Measurements from ENCODE around the gene YJU2.

Gene YJU2

GRCh38 chr19:4264812-4265211 is 17.9 kb downstream of the YJU2 start:
- WGBS (ENCODE audit: extremely low coverage, insufficient coverage, insufficient read length): no CpG with 5 or more reads among the region's 4 CpGs
- Histone ChIP-seq H2BK120ac (ENCODE audit: insufficient read depth, low read length, poor library complexity) (no peak overlapping the region), H3K9me3 (ENCODE audit: insufficient read depth, low read depth, low read length) (peaks cover 1% of the 10 kb centered on the region), H3K18ac (ENCODE audit: low read length) (no peak overlapping the region), H3K27ac (ENCODE audit: low read depth, low read length) (no peak overlapping the region), H3K27me3 (ENCODE audit: insufficient read depth, low read length) (no peaks in the 10 kb centered on the region), H3K9ac (ENCODE audit: low read length) (no peak overlapping the region), H3K4ac (ENCODE audit: low read depth, low read length) (no peak overlapping the region), H3K4me1 (ENCODE audit: control insufficient read depth in 1 of 2, insufficient read depth in 2 of 2, low read length in 2 of 2) (no peaks in the 10 kb centered on the region), H3K14ac (ENCODE audit: low read length) (no peak overlapping the region), H3K23ac (ENCODE audit: low read length) (no peak overlapping the region), H3K79me2 (ENCODE audit: control insufficient read depth, insufficient read depth, low read length, poor library complexity) (no peaks in the 10 kb centered on the region), H3K79me1 (ENCODE audit: low read length) (no peaks in the 10 kb centered on the region), H2AK5ac (ENCODE audit: low read length) (no peak overlapping the region), H3K36me3 (ENCODE audit: control insufficient read depth in 1 of 2, insufficient read depth in 2 of 2, low read length in 2 of 2) (peaks cover 20 to 24% of the 10 kb centered on the region in 2 experiments), H4K8ac (ENCODE audit: low read depth, low read length) (no peak overlapping the region), H2BK12ac (ENCODE audit: low read length) (no peak overlapping the region), H3K4me3 (ENCODE audit: low read depth, low read length) (no peak overlapping the region), H2AFZ (ENCODE audit: insufficient read depth, low read length, poor library complexity) (no peak overlapping the region), H4K12ac (ENCODE audit: low read depth, low read length) (no peak overlapping the region), H2BK5ac (ENCODE audit: low read depth, low read length, poor library complexity) (no peak overlapping the region), H4K91ac (ENCODE audit: low read depth, low read length) (no peak overlapping the region), H3K4me2 (ENCODE audit: low read length) (no peak overlapping the region)
- DNase-seq: no peak

GRCh38 chr19:4266253-4267000 is 19.5 kb downstream of the YJU2 start:
- H4K8ac ChIP-seq (ENCODE audit: low read depth, low read length): no peak overlapping the region
- no peak for DNase-seq

GRCh38 chr19:4267101-4267900 is 20.4 kb downstream of the YJU2 start:
- no peak overlapping the region for H2AFZ ChIP-seq (ENCODE audit: insufficient read depth, low read length, poor library complexity)
- H2BK12ac ChIP-seq (ENCODE audit: low read length): no peak overlapping the region
- no peak overlapping the region for H3K9ac ChIP-seq (ENCODE audit: low read length)
- H3K36me3 ChIP-seq (ENCODE audit: control insufficient read depth in 1 of 2, insufficient read depth in 2 of 2, low read length in 2 of 2): peaks cover 17 to 21% of the 10 kb centered on the region in 2 experiments
- WGBS (ENCODE audit: extremely low coverage, insufficient coverage, insufficient read length): no CpG with 5 or more reads among the region's 21 CpGs
- H3K4me3 ChIP-seq (ENCODE audit: low read depth, low read length): no peak overlapping the region
- no peak overlapping the region for H3K4ac ChIP-seq (ENCODE audit: low read depth, low read length)
- DNase-seq: peak; percentile 66 to 82
- H3K14ac ChIP-seq (ENCODE audit: low read length): no peak overlapping the region
- H3K79me1 ChIP-seq (ENCODE audit: low read length): no peaks in the 10 kb centered on the region
- no peaks in the 10 kb centered on the region for H3K79me2 ChIP-seq (ENCODE audit: control insufficient read depth, insufficient read depth, low read length, poor library complexity)
- no peaks in the 10 kb centered on the region for H3K4me1 ChIP-seq (ENCODE audit: control insufficient read depth in 1 of 2, insufficient read depth in 2 of 2, low read length in 2 of 2)
- H3K27ac ChIP-seq (ENCODE audit: low read depth, low read length): no peak overlapping the region
- H3K18ac ChIP-seq (ENCODE audit: low read length): no peak overlapping the region
- no peak overlapping the region for H4K91ac ChIP-seq (ENCODE audit: low read depth, low read length)
- no peak overlapping the region for H3K4me2 ChIP-seq (ENCODE audit: low read length)
- no peak overlapping the region for H3K23ac ChIP-seq (ENCODE audit: low read length)
- H2AK5ac ChIP-seq (ENCODE audit: low read length): no peak overlapping the region
- no peak overlapping the region for H4K8ac ChIP-seq (ENCODE audit: low read depth, low read length)
- no peak overlapping the region for H4K12ac ChIP-seq (ENCODE audit: low read depth, low read length)
- no peak overlapping the region for H2BK120ac ChIP-seq (ENCODE audit: insufficient read depth, low read length, poor library complexity)
- H2BK5ac ChIP-seq (ENCODE audit: low read depth, low read length, poor library complexity): no peak overlapping the region
- H3K27me3 ChIP-seq (ENCODE audit: insufficient read depth, low read length): no peaks in the 10 kb centered on the region
- H3K9me3 ChIP-seq (ENCODE audit: insufficient read depth, low read depth, low read length): peaks cover 1% of the 10 kb centered on the region

More at GRCh38 chr19:4266253-4267000, 19.5 kb downstream of the YJU2 start:
- no peaks in the 10 kb centered on the region for H3K79me1 ChIP-seq (ENCODE audit: low read length)
- no peak overlapping the region for H3K14ac ChIP-seq (ENCODE audit: low read length)
- H2BK120ac ChIP-seq (ENCODE audit: insufficient read depth, low read length, poor library complexity): no peak overlapping the region
- no peak overlapping the region for H4K12ac ChIP-seq (ENCODE audit: low read depth, low read length)
- no peak overlapping the region for H2AFZ ChIP-seq (ENCODE audit: insufficient read depth, low read length, poor library complexity)
- H3K4ac ChIP-seq (ENCODE audit: low read depth, low read length): no peak overlapping the region
- H3K4me2 ChIP-seq (ENCODE audit: low read length): no peak overlapping the region
- H2BK5ac ChIP-seq (ENCODE audit: low read depth, low read length, poor library complexity): no peak overlapping the region
- no peak overlapping the region for H3K18ac ChIP-seq (ENCODE audit: low read length)
- no peak overlapping the region for H4K91ac ChIP-seq (ENCODE audit: low read depth, low read length)
- H3K79me2 ChIP-seq (ENCODE audit: control insufficient read depth, insufficient read depth, low read length, poor library complexity): no peaks in the 10 kb centered on the region
- no peaks in the 10 kb centered on the region for H3K4me1 ChIP-seq (ENCODE audit: control insufficient read depth in 1 of 2, insufficient read depth in 2 of 2, low read length in 2 of 2)
- no peak overlapping the region for H3K27ac ChIP-seq (ENCODE audit: low read depth, low read length)
- H3K9me3 ChIP-seq (ENCODE audit: insufficient read depth, low read depth, low read length): peaks cover 1% of the 10 kb centered on the region
- no peak overlapping the region for H3K9ac ChIP-seq (ENCODE audit: low read length)
- no peak overlapping the region for H2AK5ac ChIP-seq (ENCODE audit: low read length)
- no peak overlapping the region for H3K23ac ChIP-seq (ENCODE audit: low read length)
- H2BK12ac ChIP-seq (ENCODE audit: low read length): no peak overlapping the region
- H3K4me3 ChIP-seq (ENCODE audit: low read depth, low read length): peak overlapping the region; percentile 13
- WGBS (ENCODE audit: extremely low coverage, insufficient coverage, insufficient read length): no CpG with 5 or more reads among the region's 18 CpGs
- H3K27me3 ChIP-seq (ENCODE audit: insufficient read depth, low read length): no peaks in the 10 kb centered on the region
- peaks cover 15 to 23% of the 10 kb centered on the region in 2 experiments for H3K36me3 ChIP-seq (ENCODE audit: control insufficient read depth in 1 of 2, insufficient read depth in 2 of 2, low read length in 2 of 2)

GRCh38 chr19:4267901-4268815 is 21.3 kb downstream of the YJU2 start:
- H3K27me3 ChIP-seq (ENCODE audit: insufficient read depth, low read length): no peaks in the 10 kb centered on the region
- H3K9me3 ChIP-seq (ENCODE audit: insufficient read depth, low read depth, low read length): peaks cover 1% of the 10 kb centered on the region
- H3K4me2 ChIP-seq (ENCODE audit: low read length): no peak overlapping the region
- no peak overlapping the region for H2BK5ac ChIP-seq (ENCODE audit: low read depth, low read length, poor library complexity)
- no CpG with 5 or more reads among the region's 30 CpGs for WGBS (ENCODE audit: extremely low coverage, insufficient coverage, insufficient read length)
- H3K79me2 ChIP-seq (ENCODE audit: control insufficient read depth, insufficient read depth, low read length, poor library complexity): no peaks in the 10 kb centered on the region
- no peak overlapping the region for H4K8ac ChIP-seq (ENCODE audit: low read depth, low read length)
- H4K12ac ChIP-seq (ENCODE audit: low read depth, low read length): no peak overlapping the region
- H2BK12ac ChIP-seq (ENCODE audit: low read length): no peak overlapping the region
- no peak overlapping the region for H3K23ac ChIP-seq (ENCODE audit: low read length)
- H3K9ac ChIP-seq (ENCODE audit: low read length): no peak overlapping the region
- no peak overlapping the region for H2AK5ac ChIP-seq (ENCODE audit: low read length)
- H3K27ac ChIP-seq (ENCODE audit: low read depth, low read length): no peak overlapping the region
- no peak overlapping the region for H3K18ac ChIP-seq (ENCODE audit: low read length)
- no peak overlapping the region for H3K14ac ChIP-seq (ENCODE audit: low read length)
- DNase-seq: no peak
- H3K36me3 ChIP-seq (ENCODE audit: control insufficient read depth in 1 of 2, insufficient read depth in 2 of 2, low read length in 2 of 2): peaks cover 15 to 18% of the 10 kb centered on the region in 2 experiments
- no peak overlapping the region for H2BK120ac ChIP-seq (ENCODE audit: insufficient read depth, low read length, poor library complexity)
- no peak overlapping the region for H3K4me3 ChIP-seq (ENCODE audit: low read depth, low read length)
- no peaks in the 10 kb centered on the region for H3K4me1 ChIP-seq (ENCODE audit: control insufficient read depth in 1 of 2, insufficient read depth in 2 of 2, low read length in 2 of 2)
- H4K91ac ChIP-seq (ENCODE audit: low read depth, low read length): no peak overlapping the region
- no peak overlapping the region for H3K4ac ChIP-seq (ENCODE audit: low read depth, low read length)
- no peaks in the 10 kb centered on the region for H3K79me1 ChIP-seq (ENCODE audit: low read length)
- no peak overlapping the region for H2AFZ ChIP-seq (ENCODE audit: insufficient read depth, low read length, poor library complexity)
